ENCODE data around the gene TPD52L2. TPM values are rescaled to one million over a fixed set of nuclear protein-coding genes. Genes with fewer than 3 reads are reported as not detected.

TPD52L2 gene
- total and polyA plus RNA-seq, 2 donors: 53.7 to 132 TPM

- no peak for DNase-seq (ENCODE audit: extremely low spot score)
- peaks cover 2% of the 10 kb centered on the region for H3K36me3 ChIP-seq (ENCODE audit: insufficient read depth)
Observed at GRCh38 chr20:63940071-63940471, 75.0 kb downstream of the TPD52L2 start.

GRCh38 chr20:63940472-63941266 lies 75.6 kb downstream of the TPD52L2 start:
- Histone ChIP-seq H3K4me1 (ENCODE audit: insufficient read depth) (no peaks in the 10 kb centered on the region), H3K36me3 (ENCODE audit: insufficient read depth) (peaks cover 2% of the 10 kb centered on the region), H3K4me3 (ENCODE audit: low read depth, low read length) (no peak overlapping the region), H3K27ac (ENCODE audit: low read depth) (no peak overlapping the region)
- WGBS: 89% methylated on average over 58 of the region's 58 CpGs
- no peak for DNase-seq (ENCODE audit: extremely low spot score)

More at GRCh38 chr20:63940071-63940471, 75.0 kb downstream of the TPD52L2 start:
- Histone ChIP-seq H3K4me1 (ENCODE audit: insufficient read depth) (no peaks in the 10 kb centered on the region), H3K4me3 (ENCODE audit: low read depth, low read length) (no peak overlapping the region), H3K27ac (ENCODE audit: low read depth) (no peak overlapping the region)
- 88% methylated on average over 23 of the region's 23 CpGs for WGBS

Small RNA genes lying within 50 kb of the gene (small RNA-seq; reads per million reads assigned to genes)
- gene MIR941-2 (not detected), gene MIR941-4 (not detected), gene MIR941-5 (not detected), gene RNU1-134P (not detected)

Other genes with a start within 250 kb of the TPD52L2 start
- 7.7 TPM for gene GMEB2, start 238.2 kb upstream of the TPD52L2 start, total RNA-seq
- 12.1 TPM for gene GMEB2, start 238.2 kb upstream of the TPD52L2 start, polyA plus RNA-seq
- 17.7 TPM for gene STMN3, start 211.8 kb upstream of the TPD52L2 start, total RNA-seq
- 44.7 TPM for gene STMN3, start 211.8 kb upstream of the TPD52L2 start, polyA plus RNA-seq
- gene RTEL1, start 207.0 kb upstream of the TPD52L2 start, total RNA-seq: 13.3 TPM
- gene RTEL1, start 207.0 kb upstream of the TPD52L2 start, polyA plus RNA-seq: 12.3 TPM
- 0.42 TPM for gene TNFRSF6B, start 168.6 kb upstream of the TPD52L2 start, total RNA-seq
- 35.6 TPM for gene TNFRSF6B, start 168.6 kb upstream of the TPD52L2 start, polyA plus RNA-seq
- gene ARFRP1, start 157.3 kb upstream of the TPD52L2 start, total RNA-seq: 17.9 TPM
- 40.8 TPM for gene ARFRP1, start 157.3 kb upstream of the TPD52L2 start, polyA plus RNA-seq
- gene ZGPAT, start 157.2 kb upstream of the TPD52L2 start, total RNA-seq: 11.0 TPM
- 30.7 TPM for gene ZGPAT, start 157.2 kb upstream of the TPD52L2 start, polyA plus RNA-seq
- 1.1 TPM for gene LIME1, start 128.6 kb upstream of the TPD52L2 start, total RNA-seq
- 7.9 TPM for gene LIME1, start 128.6 kb upstream of the TPD52L2 start, polyA plus RNA-seq
- 8.6 TPM for gene SLC2A4RG, start 125.5 kb upstream of the TPD52L2 start, total RNA-seq
- gene SLC2A4RG, start 125.5 kb upstream of the TPD52L2 start, polyA plus RNA-seq: 106 TPM
- gene ZBTB46, start 34.0 kb upstream of the TPD52L2 start, total RNA-seq: 10.6 TPM
- 6.7 TPM for gene ZBTB46, start 34.0 kb upstream of the TPD52L2 start, polyA plus RNA-seq
- gene ABHD16B, start 3.8 kb upstream of the TPD52L2 start, total RNA-seq: not detected
- 0.68 TPM for gene ABHD16B, start 3.8 kb upstream of the TPD52L2 start, polyA plus RNA-seq
- 18.7 TPM for gene DNAJC5, start 29.9 kb downstream of the TPD52L2 start, total RNA-seq
- gene DNAJC5, start 29.9 kb downstream of the TPD52L2 start, polyA plus RNA-seq: 31.8 TPM
- gene UCKL1, start 91.1 kb downstream of the TPD52L2 start, total RNA-seq: 20.1 TPM
- gene UCKL1, start 91.1 kb downstream of the TPD52L2 start, polyA plus RNA-seq: 41.2 TPM
- gene ZNF512B, start 104.7 kb downstream of the TPD52L2 start, total RNA-seq: 8.7 TPM
- gene ZNF512B, start 104.7 kb downstream of the TPD52L2 start, polyA plus RNA-seq: 13.8 TPM
- 1.8 TPM for gene SAMD10, start 114.4 kb downstream of the TPD52L2 start, total RNA-seq
- gene SAMD10, start 114.4 kb downstream of the TPD52L2 start, polyA plus RNA-seq: 3.8 TPM
- 44.1 TPM for gene PRPF6, start 115.9 kb downstream of the TPD52L2 start, total RNA-seq
- 71.8 TPM for gene PRPF6, start 115.9 kb downstream of the TPD52L2 start, polyA plus RNA-seq
- gene C20orf204, start 170.9 kb downstream of the TPD52L2 start, total RNA-seq: 0.95 TPM
- gene C20orf204, start 170.9 kb downstream of the TPD52L2 start, polyA plus RNA-seq: 0.71 TPM
- gene SOX18, start 184.4 kb downstream of the TPD52L2 start, total RNA-seq: 4.5 TPM
- gene SOX18, start 184.4 kb downstream of the TPD52L2 start, polyA plus RNA-seq: 66.0 TPM
- gene TCEA2, start 197.9 kb downstream of the TPD52L2 start, total RNA-seq: 18.2 TPM
- gene TCEA2, start 197.9 kb downstream of the TPD52L2 start, polyA plus RNA-seq: 69.0 TPM
- 7.8 TPM for gene RGS19, start 214.2 kb downstream of the TPD52L2 start, total RNA-seq
- 11.6 TPM for gene RGS19, start 214.2 kb downstream of the TPD52L2 start, polyA plus RNA-seq
- gene OPRL1, start 214.8 kb downstream of the TPD52L2 start, total RNA-seq: 1.1 TPM
- 0.67 TPM for gene OPRL1, start 214.8 kb downstream of the TPD52L2 start, polyA plus RNA-seq
- gene LKAAEAR1, start 219.1 kb downstream of the TPD52L2 start, total RNA-seq: not detected
- gene LKAAEAR1, start 219.1 kb downstream of the TPD52L2 start, polyA plus RNA-seq: 0.48 TPM
- gene NPBWR2, start 242.3 kb downstream of the TPD52L2 start, total RNA-seq: not detected
- not detected for gene NPBWR2, start 242.3 kb downstream of the TPD52L2 start, polyA plus RNA-seq